ENCODE measurements around the gene IKZF1.

IKZF1 gene

DNA sequence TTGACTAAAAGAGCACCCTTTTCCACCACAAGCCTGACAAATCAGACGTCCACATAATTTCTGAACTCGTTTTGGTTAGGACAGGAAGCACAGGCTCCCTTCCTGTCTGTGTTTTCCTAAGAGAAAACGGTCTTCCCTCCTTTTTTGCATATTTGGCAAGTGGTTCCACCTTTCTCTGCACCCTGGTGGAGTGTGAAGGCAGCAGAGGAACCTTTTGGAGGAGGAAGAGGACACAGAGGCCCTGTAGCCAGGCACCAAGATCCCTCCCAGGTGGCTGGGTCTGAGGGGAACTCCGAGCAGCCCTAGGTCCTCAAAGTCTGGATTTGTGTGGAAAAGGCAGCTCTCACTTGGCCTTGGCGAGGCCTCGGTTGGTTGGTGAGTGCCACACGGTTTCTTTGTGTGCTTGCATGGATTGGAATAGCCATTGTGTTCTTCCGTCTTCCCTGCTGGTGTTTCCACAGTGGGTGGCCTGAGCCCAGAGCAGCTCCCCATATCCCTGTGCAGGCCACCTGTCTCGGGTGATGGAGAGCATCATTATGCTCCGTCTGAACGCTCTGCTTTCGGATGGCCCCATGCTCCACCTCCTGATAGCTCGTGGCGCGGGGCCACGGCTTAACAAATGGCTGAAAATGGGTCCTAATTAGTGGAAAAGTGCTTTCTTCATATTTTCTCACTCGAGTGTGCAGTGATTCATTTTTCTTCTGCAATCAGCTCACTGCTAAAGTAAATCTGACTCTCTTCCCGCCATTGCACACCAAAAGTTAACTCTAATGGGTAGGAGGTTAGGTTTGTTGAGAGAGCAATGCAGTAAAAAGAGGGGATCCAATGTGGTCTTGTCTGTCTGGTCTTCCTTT, 4.2 kb downstream of the IKZF1 start:
- DNase-seq: no peak

DNA sequence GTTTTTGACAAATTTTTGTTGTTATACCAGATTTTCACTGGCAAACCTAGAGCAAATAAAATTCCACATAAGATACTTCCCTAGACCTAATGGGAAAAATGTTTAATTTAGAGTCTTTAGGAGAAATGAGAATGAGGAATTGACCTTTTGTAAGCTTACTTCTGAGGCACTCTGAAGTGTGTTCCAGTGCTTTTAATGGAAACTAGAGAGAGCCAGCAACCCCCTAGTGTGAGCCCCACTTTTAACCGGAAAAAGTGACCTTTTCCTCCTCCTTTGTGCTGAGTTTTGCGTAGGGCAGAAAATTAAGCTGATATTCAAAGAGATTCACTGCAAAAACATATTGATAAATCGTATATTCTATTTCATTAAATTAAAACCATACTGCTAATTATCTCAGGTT, 5.2 kb downstream of the IKZF1 start:
- DNase-seq: no peak

DNA sequence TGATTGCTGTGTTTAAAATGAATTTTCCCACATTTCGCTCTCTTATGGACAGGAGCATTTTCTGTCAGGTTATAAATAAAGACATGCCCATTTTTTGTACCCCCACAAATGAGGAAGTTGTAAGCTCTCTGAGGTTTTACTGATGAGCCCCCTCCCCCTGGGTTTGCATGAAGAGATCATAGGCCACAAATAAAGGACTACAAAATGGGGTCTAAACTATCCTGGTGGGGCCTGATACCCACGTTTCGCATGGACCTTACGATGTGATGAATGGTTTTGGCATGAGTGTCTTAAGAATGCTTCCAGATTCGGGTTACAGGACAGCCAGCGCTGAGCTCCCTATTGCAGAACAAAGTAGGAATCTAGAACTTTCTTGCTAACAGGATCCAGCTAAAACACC, 5.8 kb downstream of the IKZF1 start:
- DNase-seq: no peak

DNA sequence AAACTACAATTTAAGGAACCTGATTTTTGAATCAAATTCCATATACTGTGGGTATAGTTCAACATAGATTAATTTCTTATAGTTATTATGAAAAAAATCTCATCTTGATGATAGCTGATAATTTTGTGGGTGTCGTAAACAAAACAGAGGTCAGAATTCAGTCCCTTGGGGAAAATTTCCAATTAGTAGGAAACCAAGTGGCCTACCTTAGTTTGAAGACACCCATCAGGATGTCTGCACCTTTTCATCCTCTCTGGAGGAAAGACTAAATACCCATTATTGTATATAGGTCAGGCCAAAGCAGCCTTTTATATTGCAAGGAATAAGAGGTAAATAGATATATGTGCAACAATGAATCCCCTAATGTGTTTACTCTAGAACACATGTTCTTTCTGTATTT, 6.4 kb downstream of the IKZF1 start:
- DNase-seq: no peak

DNA sequence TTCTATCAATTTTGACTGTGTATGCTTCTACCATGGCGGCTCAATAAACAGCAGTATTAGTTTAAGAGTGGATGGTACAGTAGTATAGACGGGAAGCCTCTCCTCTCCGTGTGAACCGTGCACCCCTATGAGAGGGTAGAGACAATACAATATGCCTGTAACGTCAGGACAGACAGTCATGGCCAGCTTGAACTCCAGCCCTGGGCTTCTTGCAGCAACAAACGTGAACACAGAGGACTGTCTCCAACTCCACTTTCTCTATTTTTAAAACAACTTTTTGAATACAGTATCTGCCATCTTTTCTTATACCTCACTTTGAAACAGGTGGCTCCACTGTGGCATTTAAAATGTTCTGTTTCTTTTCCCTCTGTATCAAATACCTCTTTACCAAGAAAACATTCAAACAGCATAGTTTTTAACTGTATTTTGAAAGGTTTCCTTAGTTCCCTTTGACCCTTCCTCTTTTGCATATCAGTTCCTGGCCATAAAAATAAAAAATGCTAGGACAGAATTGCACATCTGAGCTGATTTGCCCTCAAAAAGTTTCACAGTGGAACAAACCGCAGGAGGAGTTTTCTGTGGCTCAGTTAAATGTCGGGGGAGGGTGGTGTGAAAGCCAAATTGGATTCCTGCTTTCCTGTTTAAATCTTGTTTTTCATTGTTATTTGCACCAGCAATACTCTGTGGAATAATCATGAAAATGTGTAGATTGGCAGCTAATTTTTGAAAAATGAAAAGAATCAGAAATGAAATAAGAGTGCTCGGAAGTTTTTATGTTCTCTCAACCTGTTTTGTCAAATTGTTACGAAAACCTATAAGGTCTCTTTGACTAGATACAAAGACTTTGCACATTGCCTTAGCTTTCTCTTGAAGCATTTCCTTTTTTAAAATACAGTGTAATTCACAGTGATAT, 8.0 kb downstream of the IKZF1 start:
- DNase-seq: peak; percentile 30 to 52

DNA sequence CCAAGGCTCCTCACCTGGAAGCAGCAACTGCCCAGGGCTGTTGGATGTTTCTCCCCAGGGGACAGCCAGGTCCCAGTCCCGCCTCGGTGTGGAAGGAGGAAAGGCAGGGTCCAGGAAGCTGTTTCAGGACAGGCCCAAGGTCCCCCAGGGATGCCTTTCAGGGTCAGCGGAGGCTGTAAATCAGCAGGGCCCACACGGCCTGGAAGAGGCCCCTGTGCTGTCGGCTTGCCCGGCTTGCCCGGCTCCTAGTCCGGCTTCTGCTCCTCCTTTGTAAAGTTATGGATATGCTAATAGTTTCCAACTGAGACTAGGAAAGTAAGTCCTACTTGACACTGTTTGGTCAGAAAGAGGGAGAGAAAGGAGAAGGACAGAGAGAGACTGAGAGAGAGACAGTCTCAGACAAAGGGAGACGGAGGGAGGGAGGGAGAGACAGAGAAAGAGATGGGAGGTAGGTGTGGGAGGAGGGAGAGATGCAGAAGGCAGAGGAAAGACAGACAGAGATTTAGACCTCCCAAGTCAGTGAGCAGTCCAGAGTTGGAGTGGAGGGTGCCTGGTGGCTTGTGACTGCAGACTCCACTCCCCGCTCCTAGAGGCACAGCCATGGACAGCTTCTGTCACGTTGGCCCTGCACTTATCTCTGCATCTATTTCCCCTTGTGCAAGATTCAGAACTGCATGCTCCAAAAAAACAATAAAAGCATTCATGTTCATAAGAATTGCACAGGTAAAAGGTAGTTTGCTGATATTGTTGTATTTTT, 10.5 kb downstream of the IKZF1 start:
- DNase-seq: no peak

DNA sequence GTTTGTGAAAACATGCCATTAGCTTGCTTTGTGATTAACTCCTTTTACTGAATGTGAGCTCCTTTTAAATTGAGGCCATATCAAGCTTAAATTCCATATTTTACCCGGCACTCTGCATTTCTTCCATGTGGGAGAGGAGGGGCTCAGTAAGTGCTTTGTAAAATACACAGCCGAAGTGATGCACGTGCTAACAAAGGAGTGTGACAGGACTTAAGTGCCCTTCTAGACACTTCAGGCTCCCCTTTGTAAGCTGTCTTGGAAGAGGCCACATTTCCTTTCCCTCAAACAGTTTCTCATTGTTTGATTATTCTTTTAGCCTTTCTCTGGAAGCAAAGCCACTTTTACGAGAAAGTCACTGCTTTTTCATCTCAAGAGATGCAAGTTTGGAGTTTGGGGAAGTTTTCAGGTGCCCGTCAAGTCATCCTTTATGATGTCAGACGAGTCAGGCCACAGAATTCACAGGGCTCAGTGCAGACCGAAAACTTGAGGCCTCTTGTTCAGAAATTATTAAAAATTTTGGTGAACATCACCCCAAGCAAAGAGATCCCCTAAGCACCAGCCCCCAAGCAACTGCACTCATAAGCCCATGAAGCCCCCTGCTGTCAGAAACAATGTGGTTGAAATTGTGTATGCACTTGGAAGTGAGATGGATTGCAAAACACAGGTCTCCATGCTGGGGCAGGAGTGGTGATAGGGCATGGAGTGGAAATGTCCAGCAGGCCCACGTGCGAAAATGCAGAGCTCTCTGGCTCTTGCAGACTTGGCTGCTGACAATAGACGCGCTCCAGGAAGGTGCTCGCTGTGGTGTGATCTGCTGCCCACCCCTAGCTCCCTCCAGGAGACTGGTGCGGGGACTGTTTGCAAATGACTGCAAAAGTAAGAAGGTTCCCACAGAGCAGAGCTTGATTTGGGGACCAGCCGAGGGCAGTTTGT, 11.5 kb downstream of the IKZF1 start:
- DNase-seq: no peak

DNA sequence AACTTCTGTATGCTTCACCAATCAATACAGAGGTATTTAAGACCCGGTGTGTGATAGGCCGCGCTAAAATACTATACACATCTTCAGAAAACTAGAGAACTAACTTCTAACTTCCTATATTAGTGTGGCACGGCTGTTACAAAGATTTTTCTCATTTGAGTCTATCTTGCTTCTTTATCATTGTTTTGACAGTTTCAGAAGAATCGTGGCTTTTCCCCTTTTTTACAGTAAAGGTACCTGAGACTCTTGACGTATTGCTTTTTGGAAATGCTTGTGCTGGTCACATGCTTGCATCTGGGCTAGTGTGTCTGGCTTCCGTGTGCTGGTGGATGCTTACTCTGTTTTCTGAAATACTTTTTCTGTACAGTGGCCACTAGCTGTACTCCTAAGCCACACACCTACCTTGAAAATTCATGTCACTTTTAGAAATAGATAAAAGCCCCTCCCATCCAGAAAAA, 12.7 kb downstream of the IKZF1 start:
- no peak for DNase-seq

DNA sequence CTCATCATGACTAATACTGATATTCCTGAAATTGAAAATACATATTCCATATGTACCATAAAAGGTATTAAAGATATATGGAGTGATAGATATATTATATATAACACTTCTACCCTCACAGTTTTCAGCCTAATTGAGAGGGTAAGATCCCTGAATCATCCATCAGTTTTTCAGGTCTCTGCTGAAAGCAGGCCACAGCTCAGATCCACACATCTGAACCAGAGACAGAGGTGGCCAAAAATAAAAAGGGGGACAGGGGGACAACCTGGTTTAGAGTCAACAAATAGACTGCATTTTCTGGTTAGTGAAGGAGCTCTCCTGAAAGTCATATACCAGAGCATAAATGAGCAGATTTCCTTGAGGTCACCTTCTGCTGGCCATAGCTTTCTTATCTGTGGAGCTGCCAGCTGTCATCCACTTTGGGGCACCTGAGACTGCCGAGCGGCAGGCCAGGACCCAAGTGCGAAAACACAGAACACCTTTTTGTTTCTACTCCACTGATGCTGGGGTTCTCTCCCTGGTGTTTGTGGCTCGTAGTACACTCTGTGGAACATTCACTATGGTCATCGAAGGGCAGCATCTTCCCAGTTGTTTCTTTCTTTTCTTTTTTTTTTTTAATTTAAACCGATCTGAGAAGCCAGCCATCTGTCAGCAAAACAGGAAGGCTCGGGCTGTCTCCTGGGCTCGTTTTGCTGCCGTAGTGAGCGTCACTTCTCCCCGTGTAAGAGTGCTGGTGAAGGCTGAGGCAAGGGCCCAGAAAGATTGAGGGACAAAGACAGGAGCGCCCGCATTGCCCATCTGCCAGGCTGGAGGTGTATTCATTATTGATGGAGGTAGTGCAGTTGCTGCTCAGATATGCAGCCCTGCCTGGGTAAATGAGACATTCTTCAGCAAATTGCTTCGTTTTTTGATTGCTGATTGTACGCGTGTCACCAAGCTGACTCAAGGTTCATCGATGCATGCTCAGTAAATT, 13.5 kb downstream of the IKZF1 start:
- no peak for DNase-seq

DNA sequence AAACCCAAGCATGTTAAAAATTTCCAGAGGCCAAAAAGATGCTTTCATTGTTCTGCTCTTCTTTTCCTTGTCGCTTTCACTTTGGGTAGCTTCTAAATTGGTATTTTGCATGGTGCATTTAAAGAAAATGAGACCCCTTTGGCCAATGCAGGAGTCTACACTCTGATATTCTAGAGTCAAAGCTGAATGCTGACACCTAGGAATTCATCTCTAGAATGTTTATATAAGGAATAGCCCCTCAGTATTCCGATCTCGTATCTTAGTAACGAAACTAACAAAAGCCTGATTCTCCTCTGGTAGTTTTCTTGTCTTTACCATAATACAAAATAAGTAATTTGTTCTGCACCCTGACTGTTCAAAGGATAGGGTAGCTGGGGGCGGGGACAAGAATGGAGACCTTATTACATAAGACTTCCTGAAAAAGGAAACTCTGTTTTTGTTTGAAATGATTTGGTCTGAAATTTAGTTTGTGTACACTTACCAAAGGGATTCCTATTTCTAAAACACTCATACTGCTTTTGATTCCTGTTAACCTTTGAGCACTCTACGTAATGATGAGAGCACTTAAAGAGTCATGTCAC, 17.1 kb downstream of the IKZF1 start:
- DNase-seq: peak; percentile 43 to 46

DNA sequence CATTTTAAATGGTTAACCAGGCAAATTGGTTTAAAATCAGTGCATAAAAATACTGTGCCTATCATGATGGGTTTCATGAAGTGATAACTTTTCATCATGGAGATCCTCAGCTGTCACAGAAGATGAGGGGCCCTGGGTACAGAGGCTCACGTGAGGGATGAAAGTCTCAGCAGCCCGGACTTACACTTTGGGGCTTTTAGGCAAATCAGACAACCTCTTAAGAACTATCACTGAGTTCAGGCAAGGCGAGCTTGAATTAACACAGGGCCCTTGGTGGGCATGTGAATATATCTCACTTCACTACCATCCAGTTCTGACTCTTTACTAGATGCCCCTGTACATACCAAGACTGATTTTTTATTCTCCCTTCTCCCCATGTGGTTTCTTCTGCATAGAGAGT, 19.6 kb downstream of the IKZF1 start:
- DNase-seq: no peak

DNA sequence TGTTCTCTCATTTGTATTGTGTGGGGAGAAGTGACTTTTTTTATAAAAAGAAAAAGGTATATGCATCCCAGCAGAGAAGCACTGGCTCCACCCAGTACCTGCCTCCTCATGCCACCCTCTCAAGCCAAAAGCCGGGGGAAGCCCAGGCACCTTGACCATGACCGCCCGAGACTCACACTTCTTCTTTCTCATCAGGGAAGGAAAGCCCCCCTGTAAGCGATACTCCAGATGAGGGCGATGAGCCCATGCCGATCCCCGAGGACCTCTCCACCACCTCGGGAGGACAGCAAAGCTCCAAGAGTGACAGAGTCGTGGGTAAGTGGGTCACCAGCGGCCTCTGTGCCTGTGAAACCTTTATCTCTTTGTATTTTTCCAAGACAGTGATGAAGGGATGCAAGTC, 22.9 kb downstream of the IKZF1 start:
- no peak for DNase-seq

DNA sequence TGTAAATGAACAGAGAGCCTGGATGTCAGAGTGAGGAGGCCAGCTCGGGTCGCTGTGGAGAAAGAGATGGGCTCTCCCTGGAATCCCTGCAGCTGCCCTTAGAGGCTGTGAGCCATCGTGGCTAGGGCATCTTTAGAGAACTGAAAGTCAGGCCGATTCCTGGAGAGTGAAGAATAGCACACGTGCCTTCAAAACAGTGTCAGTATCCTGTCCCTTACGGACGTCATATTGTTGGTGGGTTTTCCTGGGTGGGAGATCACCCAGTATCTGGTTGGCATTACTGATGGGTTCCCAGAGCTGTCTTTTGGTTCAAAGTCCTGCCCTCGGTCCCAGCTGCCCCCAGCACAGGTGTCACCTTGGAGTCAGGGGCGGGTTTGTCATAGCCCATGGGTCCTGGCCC, 25.3 kb downstream of the IKZF1 start:
- peak in 1 of 2 donors; percentile 26 for DNase-seq

DNA sequence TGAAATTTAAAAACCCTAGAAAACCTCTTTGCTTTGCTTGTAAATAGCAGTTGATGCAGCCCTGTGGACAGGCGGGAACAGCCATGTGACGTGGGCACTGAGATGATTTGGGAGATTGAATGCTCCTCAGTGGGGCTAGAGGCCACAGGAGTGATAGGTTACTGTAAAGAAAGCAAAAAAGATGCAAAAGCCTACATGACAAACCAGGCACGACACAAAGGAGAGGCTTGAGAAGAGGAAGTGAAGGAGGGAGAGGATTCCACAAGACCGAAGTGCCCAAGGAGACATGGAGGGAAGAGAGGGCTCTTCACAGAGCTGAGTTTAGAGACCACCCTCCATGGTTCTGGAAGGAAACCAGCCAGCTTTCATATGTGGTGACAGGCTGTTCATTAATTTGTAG, 25.7 kb downstream of the IKZF1 start:
- no peak for DNase-seq

DNA sequence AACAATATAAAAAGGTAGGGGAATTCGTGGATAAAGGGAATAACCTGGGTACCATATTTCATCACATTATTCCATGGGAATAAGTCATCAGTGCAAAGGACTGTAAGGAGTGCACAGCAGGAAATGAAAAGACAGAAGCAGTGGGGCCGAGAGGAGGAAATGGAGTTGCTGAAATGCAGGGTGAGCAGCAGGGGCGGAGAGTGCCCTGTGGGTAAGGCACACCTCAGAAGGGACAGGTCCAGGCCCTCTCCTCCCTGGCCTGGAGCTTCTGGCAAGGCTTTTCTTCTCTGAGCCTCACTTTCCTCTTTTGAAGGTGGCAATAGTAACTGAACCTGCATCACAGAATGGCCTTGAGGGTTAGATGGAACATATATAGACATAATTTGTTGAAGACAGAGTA, 26.2 kb downstream of the IKZF1 start:
- DNase-seq: no peak

DNA sequence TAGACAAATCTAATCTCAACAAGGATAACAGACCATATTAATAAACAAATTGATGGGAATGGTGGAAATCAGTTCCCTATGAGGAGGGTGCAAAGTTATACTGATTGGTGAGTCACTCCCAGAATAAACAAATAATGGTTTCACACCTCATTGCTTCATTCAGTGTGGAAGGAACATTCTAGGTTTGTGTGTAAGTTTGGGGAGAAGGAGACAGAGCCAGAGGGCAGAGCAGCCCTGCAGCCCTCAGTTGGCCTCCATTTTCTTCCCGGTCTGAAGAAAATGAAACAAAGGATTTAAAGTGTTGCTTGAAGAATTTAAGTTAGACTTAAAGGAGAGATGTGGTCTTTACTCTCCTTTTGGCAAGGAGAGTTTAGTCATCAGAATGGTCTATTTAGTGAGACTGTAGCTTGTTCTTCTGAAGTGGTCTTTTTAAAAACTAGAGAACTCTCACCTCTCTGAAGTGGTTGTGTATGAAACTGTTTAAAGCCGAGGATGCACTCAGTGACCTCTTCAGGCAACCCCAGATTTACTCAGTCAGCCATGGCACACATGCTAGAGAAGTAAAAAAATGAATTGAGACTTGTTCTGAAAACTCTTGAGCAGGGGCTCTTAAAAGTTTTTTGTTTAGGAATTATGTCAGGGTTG, 27.2 kb downstream of the IKZF1 start:
- no peak for DNase-seq

DNA sequence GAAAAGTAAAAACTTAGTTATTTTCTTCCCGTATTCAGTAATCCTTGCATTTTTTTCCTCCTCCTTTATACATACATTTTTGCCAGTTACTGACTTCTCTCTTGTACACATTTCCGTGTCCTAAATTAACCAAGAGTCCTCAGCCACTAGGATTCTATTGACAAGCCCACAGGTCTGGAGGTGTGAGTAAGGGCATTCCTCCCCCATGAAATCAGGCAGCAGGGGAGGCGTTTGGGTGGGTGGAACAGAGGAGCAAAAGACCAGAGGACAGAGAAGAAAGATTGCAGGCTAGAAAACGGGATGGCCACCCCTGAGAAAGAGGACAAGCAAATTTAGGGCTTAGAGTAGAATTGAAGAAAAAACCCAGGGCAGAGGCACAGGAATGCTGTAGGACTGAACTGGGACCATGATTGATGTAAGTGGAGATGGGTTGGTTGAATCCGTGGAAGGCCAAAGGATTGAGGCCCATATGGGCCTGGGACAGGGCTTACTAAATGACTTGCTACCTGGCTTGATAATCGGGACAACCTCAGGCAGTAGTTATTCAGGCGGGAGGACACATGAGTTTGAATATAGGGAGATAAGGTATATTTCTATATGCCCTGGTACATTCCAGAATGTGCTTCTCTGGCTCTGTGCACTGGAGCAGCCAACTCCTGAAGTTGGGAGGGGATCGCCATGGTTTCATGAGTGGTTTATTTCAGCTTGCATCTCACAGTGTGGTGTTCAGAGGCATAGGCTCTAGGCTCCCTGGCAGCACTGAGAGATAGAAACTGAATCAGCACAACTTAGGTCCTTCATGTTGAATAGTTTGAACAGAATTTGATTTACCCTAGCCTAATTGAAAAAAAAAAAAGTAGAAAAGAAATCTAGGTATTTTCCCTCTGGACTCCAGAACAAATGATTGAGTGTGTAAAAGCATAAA, 28.0 kb downstream of the IKZF1 start:
- DNase-seq: no peak

DNA sequence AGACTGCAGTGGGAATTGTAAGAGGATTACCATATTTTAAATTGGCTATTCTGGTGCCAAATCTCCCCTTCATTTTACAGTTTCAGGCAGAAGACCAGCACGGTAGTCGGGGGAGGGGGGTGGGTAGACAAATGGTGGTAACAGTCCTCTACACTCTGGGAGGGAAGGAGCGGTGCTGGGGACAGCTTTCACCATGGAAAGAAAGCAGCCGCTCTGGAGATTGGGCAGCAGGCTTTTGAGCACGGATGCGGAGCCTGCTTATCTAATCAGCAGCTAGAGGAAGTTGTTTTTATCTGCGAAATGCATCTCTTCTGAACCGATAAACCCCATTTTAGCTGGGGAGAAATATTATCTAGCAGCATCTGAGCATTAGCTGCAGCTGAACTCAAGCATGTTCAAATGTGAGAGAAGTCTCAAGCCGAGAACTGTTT, 28.7 kb downstream of the IKZF1 start:
- no peak for DNase-seq
